Measurements from ENCODE around the gene DAAM1. TPM values are rescaled to one million over a fixed set of nuclear protein-coding genes. Genes with fewer than 3 reads are reported as not detected.

The DAAM1 gene
- total and polyA plus RNA-seq, 8 donors: 6.2 to 26.7 (median 16.0) TPM

- no peaks in the 10 kb centered on the region for H3K27me3 ChIP-seq
- ATAC-seq (no peak), FAIRE-seq (no peak), DNase-seq (no peak)
- no peak for TF ChIP-seq CTCF (IDR thresholded peaks at IDR 0.05)
- no peaks in the 10 kb centered on the region for H3K36me3 ChIP-seq
- no peak overlapping the region for H3K27ac ChIP-seq
- H3K9me3 ChIP-seq: no peaks in the 10 kb centered on the region
- peaks cover 0 to 4% (median 3%) of the 10 kb centered on the region in 3 donors for H3K4me1 ChIP-seq
- H3K4me3 ChIP-seq: no peak overlapping the region
- intact Hi-C loops (cut with DNase I): no loop called here
- WGBS, 2 donors: 79 to 99% methylated on average over 3 of the region's 3 CpGs
These were observed 58.1 kb downstream of the DAAM1 start for GRCh38 chr14:59246566-59246965.

GRCh38 chr14:59247801-59248584 lies 59.5 kb downstream of the DAAM1 start:
- ATAC-seq (no peak), DNase-seq (no peak), FAIRE-seq (no peak)
- H3K4me3 ChIP-seq: no peak overlapping the region
- WGBS, 2 donors: 21 to 28% methylated on average over 3 of the region's 3 CpGs
- no peak for TF ChIP-seq CTCF (IDR thresholded peaks at IDR 0.05)
- no peaks in the 10 kb centered on the region for H3K36me3 ChIP-seq
- H3K4me1 ChIP-seq: peaks cover 0 to 10% (median 3%) of the 10 kb centered on the region in 3 donors
- H3K27ac ChIP-seq: no peak overlapping the region
- no peaks in the 10 kb centered on the region for H3K27me3 ChIP-seq
- no peaks in the 10 kb centered on the region for H3K9me3 ChIP-seq
- intact Hi-C loops (cut with DNase I): no loop called here

- Histone ChIP-seq H3K27ac (no peak overlapping the region), H3K4me1 (peaks cover 0 to 13% (median 6%) of the 10 kb centered on the region in 3 donors), H3K4me3 (no peak overlapping the region), H3K36me3 (no peaks in the 10 kb centered on the region), H3K9me3 (no peaks in the 10 kb centered on the region), H3K27me3 (no peaks in the 10 kb centered on the region)
- TF ChIP-seq CTCF (IDR thresholded peaks at IDR 0.05): no peak
- no peak for DNase-seq
- 91 to 95% methylated on average over 6 to 7 of the region's 7 CpGs for WGBS, 2 donors
- ATAC-seq: no peak
- intact Hi-C loops (cut with DNase I): no loop called here
- FAIRE-seq: no peak
These were observed 60.6 kb downstream of the DAAM1 start for GRCh38 chr14:59249029-59249428.

- Histone ChIP-seq H3K27ac (no peak overlapping the region), H3K27me3 (no peaks in the 10 kb centered on the region), H3K9me3 (no peaks in the 10 kb centered on the region), H3K4me3 (no peak overlapping the region), H3K4me1 (peaks cover 0 to 24% (median 16%) of the 10 kb centered on the region in 3 donors), H3K36me3 (no peaks in the 10 kb centered on the region)
- no peak for DNase-seq
- no peak for FAIRE-seq
- intact Hi-C loops (cut with DNase I): no loop called here
- peak in 1 of 4 donors; percentile 30 for ATAC-seq
- TF ChIP-seq CTCF (IDR thresholded peaks at IDR 0.05): no peak
- WGBS, 2 donors: 68 to 71% methylated on average over 5 of the region's 5 CpGs
These were observed 63.6 kb downstream of the DAAM1 start for GRCh38 chr14:59251811-59252771.
